ENCODE measurements around the gene POPDC2. TPM values are rescaled to one million over a fixed set of nuclear protein-coding genes. Genes with fewer than 3 reads are reported as not detected.

The POPDC2 gene
- total and polyA plus RNA-seq, 2 of the 4 experiments (the other 2 are of a cell fraction), result under 0.01 to 0.29 TPM

- no peak overlapping the region for H4K5ac ChIP-seq (ENCODE audit: low read depth, low read length)
- POLR2A ChIA-PET (ENCODE audit: unreplicated experiment), result no interaction called here
- H3K9me1 ChIP-seq (ENCODE audit: insufficient read depth, low read length), result no peaks in the 10 kb centered on the region
- H3K79me1 ChIP-seq (ENCODE audit: low read depth in 1 of 2, low read length in 2 of 2), result no peaks in the 10 kb centered on the region
- no peak overlapping the region for H3K27ac ChIP-seq (ENCODE audit: insufficient read depth, low read length)
- no peak overlapping the region for H2AK9ac ChIP-seq (replicated peaks; ENCODE audit: low read depth, low read length, poor library complexity)
- H3K9ac ChIP-seq (ENCODE audit: low read depth, low read length), result no peak overlapping the region
- H3K56ac ChIP-seq (ENCODE audit: extremely low read depth, insufficient read depth, low read length), result no peak overlapping the region
- H3K4me2 ChIP-seq (ENCODE audit: low read depth, low read length), result no peak overlapping the region
- H3K4ac ChIP-seq (ENCODE audit: low read depth, low read length), result no peak overlapping the region
- no peak overlapping the region for H2BK20ac ChIP-seq (ENCODE audit: low read depth, low read length)
- DNase-seq (no peak), ATAC-seq (ENCODE audit: low read depth) (no peak)
- H4K91ac ChIP-seq (ENCODE audit: insufficient read depth, low read depth, low read length), result no peak overlapping the region
- no peaks in the 10 kb centered on the region for H4K20me1 ChIP-seq (ENCODE audit: insufficient read depth, low read length)
- intact Hi-C loops (cut with micrococcal nuclease), result no loop called here
- in situ Hi-C loops (cut with MboI; ENCODE audit: low sequenced_read_pairs), result loop anchor here (25.0 kb wide), 1 partner anchor 709 kb away; no protein-coding TSS in a partner anchor
- CTCF ChIA-PET, result no interaction called here
- H2BK120ac ChIP-seq (ENCODE audit: low read depth, low read length), result no peak overlapping the region
- H2AFZ ChIP-seq (replicated peaks; ENCODE audit: low read length, poor library complexity), result no peak overlapping the region
- no peak for TF ChIP-seq ELK1 (IDR thresholded peaks at IDR 0.05; ENCODE audit: borderline replicate concordance, low read depth, low read length)
- TF ChIP-seq RCOR1 (IDR thresholded peaks at IDR 0.05; ENCODE audit: insufficient replicate concordance, low read length), result no peak
- no peak for TF ChIP-seq RAD21 (IDR thresholded peaks at IDR 0.05; ENCODE audit: low read length)
- no peak for TF ChIP-seq RFX5 (IDR thresholded peaks at IDR 0.05; ENCODE audit: low read depth, low read length)
- no peak for TF ChIP-seq MAZ (IDR thresholded peaks at IDR 0.05; ENCODE audit: borderline replicate concordance, low read depth, low read length)
- no peak for TF ChIP-seq NFE2L2 (IDR thresholded peaks at IDR 0.05; ENCODE audit: low read depth, low read length)
- no peak for TF ChIP-seq CHD1 (IDR thresholded peaks at IDR 0.05; ENCODE audit: low read depth, low read length)
- no peak for TF ChIP-seq FOS (IDR thresholded peaks at IDR 0.05; ENCODE audit: low read depth, low read length)
- no peak for TF ChIP-seq SMC3 (IDR thresholded peaks at IDR 0.05; ENCODE audit: low read depth, low read length)
- no peaks in the 10 kb centered on the region for H3K9me3 ChIP-seq (ENCODE audit: control insufficient read depth, insufficient read depth, low read length)
- H3K4me1 ChIP-seq (ENCODE audit: control insufficient read depth, insufficient read depth, low read length), result no peaks in the 10 kb centered on the region
- no peak overlapping the region for H4K8ac ChIP-seq (ENCODE audit: low read depth in 2 of 2, low read length in 2 of 2)
- BruUV-seq (replicated peaks), result no TSS peak
- H3K4me3 ChIP-seq (ENCODE audit: insufficient read depth, low read depth, low read length), result no peak overlapping the region
- no peak overlapping the region for H3K18ac ChIP-seq (ENCODE audit: low read depth, low read length)
- H2AK5ac ChIP-seq (ENCODE audit: low read depth, low read length), result no peak overlapping the region
- H3K23ac ChIP-seq (ENCODE audit: low read depth, low read length), result no peak overlapping the region
- dilution Hi-C loops (cut with HindIII; ENCODE audit: low sequenced_read_pairs, unreplicated experiment), result no loop called here
- WGBS, 2 experiments (ENCODE audit: extremely low coverage in 2 of 2, insufficient read length in 1 of 2), result 83% methylated on average over 1 of the region's 6 CpGs; no CpG with 5 or more reads in 1 of the 2 experiments
- no peaks in the 10 kb centered on the region for H3K36me3 ChIP-seq (ENCODE audit: control insufficient read depth, insufficient read depth, low read length)
- H2BK5ac ChIP-seq (ENCODE audit: low read depth, low read length, poor library complexity, severe bottlenecking), result no peak overlapping the region
- no peak overlapping the region for H2BK15ac ChIP-seq (ENCODE audit: low read depth, low read length)
- H3K27me3 ChIP-seq (ENCODE audit: control insufficient read depth, insufficient read depth, low read length), result peaks cover 28% of the 10 kb centered on the region
- H3K14ac ChIP-seq (replicated peaks; ENCODE audit: low read depth, low read length), result no peak overlapping the region
Observed at GRCh38 chr3:119596398-119596797, 64.0 kb downstream of the POPDC2 start.
